LHCN-M2 (cell line): ENCODE measurements around the gene TTLL11. TPM values are rescaled to one million over a fixed set of nuclear protein-coding genes. Genes with fewer than 3 reads are reported as not detected.
A peak's percentile ranks its signal among the peaks of the same experiment; 100 is the strongest.

Experiments
- DNase-seq: peaks from one replicate; pipeline ENCODE4 v3.0.0-alpha.2; 2012; ENCODE audit warnings: low read depth
- total RNA-seq: library from RNA; depleted of rRNA; stranded (reverse); fragments of >200 nt; gene quantifications from 2 replicates; pipeline ENCODE4 v1.2.3, GENCODE V29; 2014

TTLL11 gene
- total RNA-seq, 1 experiment from 2014 or later, result 3.4 TPM

DNA sequence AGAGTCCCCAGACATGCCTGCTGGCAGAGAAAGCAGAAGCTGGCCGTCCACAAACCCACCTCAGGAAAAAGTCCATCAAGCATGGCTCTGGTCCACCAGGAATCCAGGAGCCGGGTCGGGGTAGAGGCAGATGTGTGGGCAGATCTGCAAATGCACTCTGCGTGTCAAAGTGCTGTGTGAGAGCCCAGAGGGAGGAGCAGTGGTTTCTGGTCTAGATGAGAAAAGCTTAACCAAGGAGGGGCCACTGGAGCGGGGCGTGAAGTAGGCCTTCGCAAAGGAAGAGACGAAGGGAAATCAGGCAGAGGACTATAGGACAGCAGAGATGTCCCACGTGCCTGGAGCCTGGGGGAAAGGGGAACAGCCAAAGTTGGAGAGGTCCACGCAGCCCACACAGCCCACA lies 40.0 kb downstream of the TTLL11 start:
- DNase-seq, result no peak

DNA sequence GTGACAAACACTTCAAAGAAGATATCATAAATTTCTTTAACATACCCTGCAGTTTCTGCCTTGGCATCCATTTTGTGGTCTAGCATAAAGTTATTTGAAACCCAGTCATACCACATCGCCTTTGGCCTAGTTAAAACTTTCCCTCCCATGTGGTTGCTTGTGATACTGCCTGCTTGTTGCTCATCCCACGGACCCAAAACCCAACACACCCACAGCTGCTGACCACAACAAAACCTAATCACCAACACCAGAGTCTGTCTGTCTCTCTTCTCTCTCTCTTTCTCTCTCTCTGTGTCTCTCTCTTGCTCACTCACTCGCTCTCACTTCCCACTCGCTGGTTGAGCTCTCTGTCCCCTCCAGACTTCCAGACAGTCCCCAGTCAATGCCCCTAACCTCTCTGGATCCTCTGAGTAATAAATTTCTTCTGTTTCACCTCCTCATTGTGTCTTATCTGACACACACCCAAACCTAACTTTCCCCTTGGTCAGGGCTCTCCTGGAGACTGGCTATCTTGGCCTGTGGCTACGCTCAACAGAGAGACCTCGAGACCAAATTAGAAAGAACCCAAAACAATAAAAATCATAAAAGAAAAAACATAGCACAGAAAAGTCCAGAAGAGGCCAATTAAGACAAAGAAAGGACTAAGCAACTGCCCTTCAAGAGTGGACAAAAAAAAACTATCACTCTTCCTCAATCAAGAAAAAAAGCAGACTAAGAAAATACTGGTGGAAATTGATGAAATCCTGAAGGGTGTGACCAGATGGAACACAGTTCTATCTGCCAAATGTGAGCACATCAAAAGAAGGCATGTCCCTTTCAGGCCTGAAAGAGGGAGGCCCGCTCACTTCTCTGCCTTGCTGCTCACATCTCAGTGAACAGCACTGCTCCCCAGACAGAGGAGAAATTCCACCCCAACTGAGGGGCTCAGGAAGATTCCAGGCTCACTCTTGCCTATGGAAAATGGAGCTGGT lies 41.5 kb downstream of the TTLL11 start:
- DNase-seq, result peak; percentile 67

DNA sequence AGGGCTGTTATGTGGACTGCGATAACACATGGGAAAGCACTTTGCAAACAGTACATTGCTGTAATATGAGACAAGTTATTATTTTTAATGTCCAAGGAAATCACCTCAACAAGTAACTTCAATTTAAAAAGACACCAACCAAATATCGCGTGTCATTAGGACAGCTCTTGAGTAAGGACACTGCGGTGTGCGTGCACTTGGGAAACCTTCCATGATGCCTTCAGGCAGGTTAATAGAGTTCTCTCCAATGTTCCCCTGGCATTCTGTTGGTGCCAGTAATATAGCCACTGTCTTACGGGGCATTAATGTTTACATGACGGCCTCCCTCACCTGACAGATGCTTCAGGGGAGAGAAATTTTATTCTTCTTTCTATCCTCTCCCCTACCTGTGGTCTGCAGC lies 42.9 kb downstream of the TTLL11 start:
- DNase-seq, result no peak

DNA sequence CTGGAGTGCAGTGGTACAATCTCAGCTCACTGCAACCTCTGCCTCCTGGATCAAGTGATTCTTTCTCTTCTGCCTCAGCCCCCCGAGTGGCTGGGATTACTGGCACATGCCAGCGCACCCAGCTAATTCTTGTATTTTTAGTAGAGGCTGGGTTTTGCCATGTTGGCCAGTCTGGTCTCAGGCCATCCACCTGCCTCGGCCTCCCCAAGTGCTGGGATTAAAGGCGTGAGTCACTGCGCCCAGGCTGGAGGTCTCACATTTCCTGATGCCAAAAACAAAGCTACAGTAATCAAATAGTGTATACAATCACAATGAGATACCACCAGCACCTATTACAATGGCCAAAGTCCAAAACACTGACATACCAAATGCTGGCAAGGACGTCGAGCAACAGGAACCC lies 51.1 kb downstream of the TTLL11 start:
- no peak for DNase-seq

DNA sequence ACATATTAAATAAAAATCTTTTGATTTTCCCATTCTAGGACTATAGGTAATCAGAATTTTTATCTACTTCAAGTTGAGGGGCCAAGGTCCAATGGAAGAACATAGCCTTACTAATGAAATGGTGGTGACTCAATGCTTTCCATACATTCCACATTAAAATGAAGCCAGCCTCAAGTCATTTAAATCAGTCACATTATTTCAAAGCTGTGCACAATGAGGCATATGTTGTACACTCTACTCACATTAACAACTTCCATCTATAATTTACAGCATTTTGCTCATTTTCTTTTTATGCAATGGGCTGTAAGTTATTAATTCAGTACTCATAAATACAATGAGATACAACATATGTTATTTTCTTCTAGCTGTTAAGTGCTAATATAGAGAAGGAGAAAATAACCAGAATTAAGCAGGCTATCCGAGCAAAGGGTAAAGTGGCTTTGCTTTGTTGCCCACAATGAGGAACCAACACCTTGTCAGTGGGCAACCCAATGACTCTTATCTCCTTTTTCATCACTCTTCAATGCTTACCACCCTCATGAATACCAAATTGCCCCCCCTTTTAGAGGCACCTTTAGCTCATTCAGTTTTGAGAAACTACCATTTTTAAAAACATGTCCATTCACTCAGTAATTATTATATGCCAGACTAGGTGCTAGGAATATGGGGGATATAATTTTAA lies 52.4 kb downstream of the TTLL11 start:
- no peak for DNase-seq

DNA sequence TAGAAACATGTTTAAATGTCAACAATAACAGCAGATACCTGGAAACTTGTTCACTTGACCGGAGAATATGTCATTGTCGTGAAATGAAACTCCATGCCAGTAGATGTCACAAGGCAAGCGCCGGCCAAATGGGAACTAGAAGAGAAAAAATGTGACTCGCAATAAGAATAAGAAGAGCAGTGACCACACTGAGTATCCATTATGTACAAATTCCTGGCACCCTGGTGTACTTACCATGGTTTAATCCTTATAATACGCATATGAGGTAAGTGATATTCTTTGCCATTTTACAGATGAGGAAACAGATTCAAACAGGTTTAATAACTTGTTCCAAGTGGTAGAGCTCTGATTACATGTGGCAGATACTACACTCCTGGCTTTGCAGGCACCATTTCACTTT lies 53.9 kb downstream of the TTLL11 start:
- DNase-seq, result no peak

DNA sequence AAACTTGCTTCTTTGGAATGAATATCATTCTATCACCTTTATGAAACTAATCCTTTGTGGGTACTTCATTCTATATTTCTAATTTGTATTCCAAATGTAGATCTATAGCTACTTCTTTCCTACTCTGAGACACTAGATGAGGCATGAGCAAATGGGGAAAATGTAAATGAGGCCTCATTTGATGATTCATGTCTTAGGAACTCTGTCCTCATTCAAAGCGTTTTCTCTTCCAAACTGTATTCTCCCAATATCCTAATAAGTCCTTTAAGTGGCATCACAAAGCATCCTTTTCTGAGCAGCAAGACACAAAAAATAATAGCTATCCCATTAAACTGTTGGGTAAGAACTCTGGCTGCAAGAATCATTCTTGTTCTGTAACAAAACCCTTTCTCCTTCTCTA lies 56.1 kb downstream of the TTLL11 start:
- DNase-seq, result peak; percentile 24

DNA sequence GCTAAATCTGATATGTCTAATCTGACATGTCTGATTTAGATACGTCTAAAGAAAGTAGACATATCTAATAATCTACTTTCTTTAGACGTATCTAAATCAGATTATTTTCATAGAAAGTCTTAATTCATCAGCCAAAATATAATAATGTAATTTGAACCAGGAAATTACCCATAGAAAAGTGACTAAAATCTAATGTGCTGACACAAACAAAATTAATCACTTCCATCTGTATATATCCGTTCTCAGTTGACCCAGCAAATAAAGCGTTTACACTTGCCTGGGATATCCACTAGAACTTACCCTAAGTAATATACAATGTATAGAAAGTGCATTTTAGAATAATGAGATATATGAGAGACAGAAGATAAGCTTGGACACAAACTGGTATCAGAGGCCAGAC lies 56.7 kb downstream of the TTLL11 start:
- DNase-seq, result no peak

DNA sequence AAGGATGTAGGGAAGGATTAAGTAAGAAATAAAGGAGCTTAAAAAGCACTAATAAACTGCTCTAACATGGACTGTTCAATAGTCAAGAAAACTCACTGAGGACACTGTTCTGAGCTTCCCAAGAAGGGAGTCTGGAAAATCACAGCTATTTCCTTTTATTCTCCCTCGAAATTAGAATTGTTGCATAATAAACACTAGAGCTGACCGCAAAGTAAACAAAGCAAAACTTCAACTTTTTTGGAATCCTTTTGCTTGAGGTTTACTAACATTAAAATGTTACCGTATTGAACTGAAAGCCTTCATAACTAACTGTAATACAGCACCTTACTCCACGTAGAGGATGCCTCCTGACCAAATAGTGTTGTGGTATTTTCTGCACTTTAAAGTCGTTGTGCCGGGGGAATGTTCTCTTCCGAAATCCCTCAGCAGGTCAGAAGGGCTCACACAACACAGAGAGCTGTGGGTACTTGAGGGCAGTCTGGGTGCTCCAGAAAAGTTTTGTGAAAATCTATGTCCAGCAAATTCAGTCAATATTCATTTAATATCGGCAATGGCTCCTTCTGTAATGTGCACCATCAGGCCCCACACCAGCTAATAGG lies 59.2 kb downstream of the TTLL11 start:
- DNase-seq, result no peak

DNA sequence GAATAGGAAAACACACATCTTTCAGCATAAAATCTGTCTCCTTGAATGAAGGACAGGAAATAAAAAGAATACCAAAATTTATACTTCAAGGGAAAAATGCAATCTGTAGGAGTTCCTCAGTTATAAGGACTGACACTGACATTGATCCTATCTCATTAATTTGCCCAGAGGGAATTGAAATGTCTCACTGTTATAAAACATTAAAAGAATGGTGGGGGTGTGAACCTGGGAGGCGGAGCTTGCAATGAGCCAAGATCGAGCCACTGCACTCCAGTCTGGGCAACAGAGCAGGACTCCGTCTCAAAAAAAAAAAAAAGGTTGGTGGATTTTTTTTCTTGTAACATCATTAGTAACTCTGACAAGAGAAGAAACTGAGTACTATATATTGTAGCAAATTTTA lies 60.8 kb downstream of the TTLL11 start:
- DNase-seq, result no peak

DNA sequence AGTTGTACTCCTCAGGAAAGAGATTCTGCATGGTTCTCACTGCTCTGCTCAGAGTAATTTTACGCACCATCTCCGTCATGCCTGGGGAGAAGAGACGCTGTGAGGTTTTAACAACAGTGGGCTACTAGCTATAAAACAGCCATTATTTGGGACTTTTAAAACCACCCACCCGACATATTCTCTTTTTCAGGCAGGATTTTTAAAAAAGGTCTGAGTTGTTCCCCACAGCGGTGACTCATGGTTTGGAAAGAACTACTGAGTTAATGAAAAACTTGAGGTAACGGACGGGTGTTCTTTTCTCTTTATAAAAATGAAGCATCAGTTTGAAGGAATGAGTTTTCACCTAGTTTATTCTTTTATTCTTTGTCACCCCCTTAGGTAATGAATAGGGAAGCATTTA lies 61.3 kb downstream of the TTLL11 start:
- no peak for DNase-seq

DNA sequence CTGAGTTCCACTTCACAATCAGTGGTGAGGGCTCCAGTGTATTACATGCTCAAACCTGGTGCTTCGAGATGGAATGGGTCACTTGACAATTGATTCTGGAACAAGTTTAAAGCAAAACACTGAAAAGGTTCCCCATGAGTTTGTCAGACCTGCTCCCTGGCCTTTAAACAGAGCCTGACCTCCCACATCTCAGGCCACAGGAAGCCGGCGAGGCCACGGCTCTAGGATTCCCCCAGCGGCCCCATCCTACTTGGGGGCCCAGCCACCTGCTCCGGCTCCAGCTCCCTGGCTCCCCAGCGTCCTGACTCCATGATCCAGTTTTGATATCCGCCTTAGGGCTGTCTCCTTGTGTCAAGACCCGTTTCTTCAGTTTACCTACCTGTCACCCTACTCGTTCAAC lies 62.0 kb downstream of the TTLL11 start:
- no peak for DNase-seq

DNA sequence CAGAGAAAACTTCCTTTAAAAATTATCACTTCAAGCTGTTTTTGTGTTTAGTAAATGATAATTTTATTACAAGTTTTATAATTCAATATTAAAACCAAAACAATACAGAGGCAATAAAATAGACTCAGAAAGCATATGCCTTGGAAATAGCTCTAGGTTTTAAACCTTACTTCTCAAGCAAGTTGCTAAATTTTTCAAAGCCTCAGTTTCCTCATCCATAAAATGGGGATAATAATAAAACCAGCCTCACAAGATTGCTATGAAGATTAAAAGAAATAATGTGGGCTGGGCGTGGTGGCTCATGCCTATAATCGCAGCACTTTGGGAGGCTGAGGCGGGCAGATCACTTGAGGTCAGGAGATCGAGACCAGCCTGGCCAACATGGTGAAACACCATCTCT lies 62.8 kb downstream of the TTLL11 start:
- DNase-seq, result no peak

DNA sequence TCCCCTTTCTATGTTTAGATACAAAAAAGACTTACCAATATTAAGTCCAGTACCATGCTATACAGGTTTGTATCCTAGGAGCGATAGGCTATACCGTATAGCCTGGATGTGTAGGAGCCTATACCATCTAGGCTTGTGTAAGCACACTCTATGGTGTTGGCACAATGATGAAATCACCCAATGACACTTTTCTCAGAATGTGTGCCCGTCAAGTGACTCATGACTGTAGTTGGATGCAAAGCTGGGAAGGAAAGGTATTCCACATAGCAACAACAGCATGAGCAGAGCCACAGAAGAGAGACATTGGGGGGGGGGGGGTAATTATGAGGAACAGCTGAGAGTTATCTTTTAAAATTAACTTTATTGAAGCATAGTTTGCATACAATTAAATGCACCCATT lies 63.2 kb downstream of the TTLL11 start:
- DNase-seq, result peak; percentile 31

DNA sequence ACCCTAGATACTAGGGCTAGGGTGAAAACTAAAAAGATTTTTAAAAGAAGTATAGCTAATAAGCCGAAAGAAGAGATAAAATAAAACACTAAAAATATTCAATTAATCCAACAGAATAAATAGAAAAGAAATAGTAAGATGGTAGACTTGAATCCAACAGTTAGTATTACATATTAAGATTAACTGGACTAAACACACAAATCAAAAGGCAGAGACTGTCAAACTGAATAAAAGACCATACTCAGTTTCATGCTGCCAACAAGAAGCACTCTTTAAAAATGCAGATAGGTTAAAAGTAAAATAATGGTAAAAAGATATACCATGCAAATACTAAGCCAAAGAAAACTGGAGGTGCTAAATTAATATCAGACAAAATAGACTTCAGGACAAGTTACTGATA lies 65.0 kb downstream of the TTLL11 start:
- no peak for DNase-seq

DNA sequence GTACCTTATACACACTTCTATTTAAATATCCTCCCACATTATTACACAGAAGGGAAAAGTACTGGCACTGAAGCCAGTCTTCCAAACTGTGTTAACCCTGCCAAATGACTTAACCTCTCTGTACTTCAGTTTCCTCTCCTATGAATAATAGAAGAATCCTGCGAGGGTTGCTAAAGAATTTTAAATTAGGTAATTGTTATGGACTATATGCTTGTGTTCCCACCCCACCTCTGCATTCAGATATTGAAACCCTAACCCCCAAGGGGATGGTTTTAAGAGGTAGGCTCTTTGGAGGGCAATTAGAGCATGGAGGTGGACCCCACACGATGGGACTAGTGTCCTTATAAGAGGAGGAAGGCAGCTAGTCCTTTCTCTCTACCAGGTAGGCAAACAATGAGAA lies 72.7 kb downstream of the TTLL11 start:
- no peak for DNase-seq

DNA sequence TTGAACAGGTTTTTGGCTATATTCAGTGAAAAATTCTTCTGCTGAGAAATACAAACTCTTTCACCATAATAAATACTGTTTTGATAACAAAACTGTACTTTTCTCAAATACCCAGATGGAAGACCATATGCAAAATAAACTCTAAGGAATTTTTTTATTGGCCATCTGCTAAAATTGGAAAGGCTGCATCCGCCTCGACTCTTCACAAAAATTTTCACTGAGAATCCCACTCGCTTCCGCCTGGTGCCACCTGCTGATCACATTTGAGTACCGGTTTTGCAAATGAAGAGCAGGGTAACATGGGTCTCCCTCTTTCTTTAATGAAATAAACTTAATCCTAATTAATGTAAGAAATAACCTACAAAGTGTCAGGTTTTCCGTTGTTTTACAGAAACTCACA lies 76.4 kb downstream of the TTLL11 start:
- DNase-seq, result no peak

DNA sequence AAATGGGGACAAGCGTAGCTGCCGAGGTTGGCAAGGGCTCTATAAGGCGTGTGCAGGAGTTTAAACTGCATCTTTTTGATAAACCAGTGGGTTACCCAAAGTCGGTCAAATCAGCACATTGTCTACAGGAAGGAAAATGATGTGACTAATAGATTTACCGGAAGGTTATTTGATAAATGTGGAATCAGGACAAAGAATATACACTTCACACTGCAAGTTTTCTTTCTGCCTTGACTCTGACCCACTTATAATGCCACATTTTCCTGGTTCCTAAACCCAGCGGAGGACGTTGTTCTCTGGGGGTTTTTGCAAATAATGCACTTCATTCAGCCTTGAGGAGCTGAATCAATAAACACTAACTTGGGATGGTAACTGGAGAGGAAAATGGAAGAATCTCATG lies 76.8 kb downstream of the TTLL11 start:
- DNase-seq, result no peak

DNA sequence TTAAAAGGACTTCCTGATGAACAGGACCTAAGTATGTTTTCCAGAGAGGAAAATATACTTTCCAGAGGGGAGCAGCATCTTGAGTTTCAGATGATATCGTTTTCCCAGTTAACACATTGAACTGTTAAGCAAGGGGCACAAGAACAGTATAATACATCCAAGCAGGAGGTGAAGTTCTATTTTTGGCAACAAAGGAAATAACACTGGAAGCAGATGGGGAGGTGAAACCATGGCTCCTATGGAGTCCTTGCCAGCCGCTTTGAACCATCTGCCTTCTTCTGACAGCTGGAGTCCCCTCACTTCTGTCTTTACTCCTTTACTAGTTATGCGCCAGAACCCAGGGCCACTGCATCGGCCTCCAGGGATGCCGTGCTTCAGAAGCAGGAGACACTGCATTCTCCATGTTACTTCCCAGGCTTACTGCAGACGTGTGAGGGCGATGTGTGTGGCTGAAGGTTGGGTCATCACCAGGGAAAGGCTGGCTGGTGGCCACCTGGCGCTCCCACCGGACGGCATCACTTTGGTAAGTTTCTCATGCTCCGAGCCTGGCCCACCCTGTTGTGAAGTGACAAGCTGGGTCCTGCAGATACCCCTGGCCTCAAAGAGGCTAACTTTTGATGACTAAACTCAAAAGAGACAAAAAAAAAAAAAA lies 77.8 kb downstream of the TTLL11 start:
- no peak for DNase-seq

DNA sequence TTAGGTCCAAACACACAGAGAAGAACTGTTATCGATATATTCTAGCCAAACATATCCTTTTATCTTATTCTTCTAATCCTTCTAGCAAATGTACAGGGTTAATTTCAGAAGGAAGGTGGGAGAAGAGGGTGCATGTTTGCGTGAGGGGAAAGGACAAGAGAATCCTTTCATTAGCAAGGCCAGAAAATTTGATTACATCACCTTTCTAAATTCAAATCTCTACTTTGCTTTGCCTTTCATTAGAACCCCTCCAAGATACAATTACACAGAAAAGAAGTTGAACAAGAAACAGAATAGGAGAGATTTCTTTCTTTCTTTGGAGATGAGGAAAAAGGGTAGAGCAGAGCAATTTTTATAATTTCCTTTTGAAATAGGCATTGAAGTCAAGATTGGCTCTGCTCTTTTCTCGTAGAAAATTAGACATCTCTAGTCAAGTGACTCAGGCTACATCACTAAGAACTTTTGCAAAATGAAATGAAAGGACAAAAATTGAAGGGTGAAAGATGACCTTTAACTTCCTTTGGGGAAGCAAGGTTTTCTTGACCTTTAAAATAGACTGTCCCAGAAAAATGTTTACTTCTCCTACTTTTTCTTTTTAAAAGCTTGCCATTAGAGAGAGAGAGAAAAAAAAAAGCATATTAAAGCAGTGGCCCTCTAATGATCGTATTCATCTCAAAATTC lies 81.2 kb downstream of the TTLL11 start:
- DNase-seq, result no peak

DNA sequence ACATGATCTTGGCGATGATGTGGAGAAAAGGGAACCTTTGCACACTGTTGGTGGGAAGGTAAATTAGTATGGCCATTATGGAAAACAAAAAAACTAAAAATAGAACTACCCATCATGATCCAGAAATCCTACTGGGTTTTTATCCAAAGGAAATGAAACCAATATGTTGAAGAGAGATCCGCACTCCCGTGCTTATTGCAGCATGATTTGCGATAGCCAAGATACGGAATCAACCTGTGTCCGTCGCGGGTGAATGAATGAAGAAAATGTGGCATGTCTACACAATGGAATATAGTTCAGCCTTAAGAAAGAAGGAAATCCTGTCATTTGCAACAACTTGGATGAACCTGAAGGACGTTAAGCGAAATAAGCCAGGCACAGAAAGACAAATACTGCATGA lies 84.5 kb downstream of the TTLL11 start:
- no peak for DNase-seq

DNA sequence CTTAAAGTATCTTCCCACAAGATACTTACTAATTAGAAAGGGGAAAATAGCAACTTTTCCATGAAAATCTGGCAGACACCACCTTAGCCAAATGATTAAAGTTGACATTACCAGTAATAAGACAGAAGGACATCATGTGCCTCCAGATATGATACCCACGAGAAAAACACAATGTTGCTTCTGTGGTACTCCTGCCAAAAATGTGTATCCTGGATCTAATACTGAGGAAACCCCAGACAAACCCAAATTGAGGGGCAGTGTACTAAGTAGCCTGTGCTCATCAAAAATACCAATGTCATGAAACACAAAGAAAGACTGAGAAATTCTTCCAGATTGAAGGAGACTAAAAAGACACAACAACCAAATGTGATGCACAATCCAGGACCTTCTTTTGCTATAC lies 85.3 kb downstream of the TTLL11 start:
- DNase-seq, result no peak
